ENCODE measurements around the gene HOGA1.

Gene HOGA1

DNA sequence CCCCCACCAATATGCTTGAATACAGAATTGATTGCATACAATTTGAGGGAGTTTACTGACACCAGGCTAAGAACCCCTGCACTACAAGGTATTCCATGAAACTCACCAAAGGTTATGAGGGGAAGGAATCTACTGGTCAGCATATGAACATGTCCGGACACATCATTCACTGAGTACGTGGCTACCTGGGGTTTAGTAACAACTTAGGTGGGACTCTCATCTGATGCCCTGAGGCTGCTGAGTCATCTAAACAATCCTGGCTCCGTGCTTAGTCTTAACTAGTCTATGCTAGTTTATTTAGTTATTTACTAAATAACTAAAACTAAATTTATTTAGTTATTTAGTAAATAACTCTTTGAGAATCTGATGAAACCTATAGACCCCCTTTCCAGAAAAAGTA is 67.6 kb downstream of the HOGA1 start:
- no peak for DNase-seq

DNA sequence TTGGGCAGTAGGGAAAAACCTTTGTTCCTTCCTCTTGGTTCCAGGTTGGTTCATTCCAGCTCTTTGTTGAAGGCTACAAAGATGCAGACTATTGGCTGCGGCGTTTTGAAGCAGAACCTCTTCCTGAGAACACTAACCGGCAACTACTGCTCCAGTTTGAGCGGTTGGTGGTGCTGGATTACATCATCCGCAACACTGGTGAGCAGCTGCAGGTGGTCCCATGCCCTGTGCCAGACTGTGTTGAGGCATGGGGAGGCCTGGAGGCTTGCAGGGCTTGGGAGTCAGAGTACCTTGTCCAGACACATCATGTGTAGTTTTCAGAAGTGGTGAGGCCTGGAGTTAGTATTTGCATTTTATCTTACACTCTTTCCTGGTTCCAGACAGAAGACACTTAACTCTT is 72.6 kb downstream of the HOGA1 start:
- no peak for DNase-seq

DNA sequence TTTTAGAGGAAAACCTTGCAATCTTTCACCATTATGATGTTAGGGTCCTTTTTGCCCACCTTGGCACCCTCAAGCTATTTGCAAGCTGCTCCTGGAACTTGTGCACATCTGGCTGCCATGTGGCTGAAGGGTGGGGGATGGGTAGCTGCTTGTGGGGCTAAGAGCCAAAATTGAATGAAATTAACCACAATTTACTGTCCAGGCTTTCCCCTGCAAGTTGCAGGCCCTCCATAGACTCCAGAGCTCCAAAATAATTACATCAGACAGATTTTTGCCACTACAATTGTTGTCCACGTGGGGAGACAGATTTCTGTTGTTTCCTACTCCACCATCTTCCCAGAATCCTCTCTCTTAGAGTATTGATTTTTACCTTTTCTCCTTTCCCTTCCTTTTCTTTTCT is 75.4 kb downstream of the HOGA1 start:
- DNase-seq = no peak

All from NCI-H526 treated with DMSO at 0.1 percent for 48 hours (cell line).